Mesothelial cell of epicardium (in vitro differentiated cells): Measurements from ENCODE around the gene AFF1. TPM values are rescaled to one million over a fixed set of nuclear protein-coding genes. Genes with fewer than 3 reads are reported as not detected.

Source experiments
- DNase-seq, 2 experiments: peaks; one replicate each; pipeline ENCODE4 v3.0.0; 2021; ENCODE audit warnings: low spot score in 2 of 2; ENCODE audit not compliant: unreplicated experiment in 2 of 2
- H3K27ac Mint-ChIP-seq: 2 replicates; pipeline ENCODE4 v1.8.0; 2021; ENCODE audit warnings: mixed read lengths
- H3K27me3 Mint-ChIP-seq: 2 replicates; pipeline ENCODE4 v1.8.0; 2021; ENCODE audit warnings: low read depth, mixed read lengths
- H3K36me3 Mint-ChIP-seq: 2 replicates; pipeline ENCODE4 v1.8.0; 2021; ENCODE audit warnings: mixed read lengths
- H3K4me1 Mint-ChIP-seq: 2 replicates; pipeline ENCODE4 v1.8.0; 2021; ENCODE audit warnings: mixed read lengths
- H3K4me3 Mint-ChIP-seq: 2 replicates; pipeline ENCODE4 v1.8.0; 2021; ENCODE audit warnings: mild to moderate bottlenecking, moderate library complexity, mixed read lengths
- H3K9me3 Mint-ChIP-seq: 2 replicates; pipeline ENCODE4 v1.8.0; 2021; ENCODE audit warnings: mixed read lengths
- total RNA-seq: library from RNA; stranded (reverse); gene quantifications from 3 replicates; pipeline ENCODE4 v1.2.1, GENCODE V29; 2021
- TF ChIP-seq, protein P1 (sequence below): fragments of 200-600 bp; sonication (generic); IDR thresholded peaks from one replicate; pipeline ENCODE4 v1.5.0; 2021; ENCODE audit warnings: antibody characterized with exemption; ENCODE audit not compliant: unreplicated experiment

AFF1 gene
- total RNA-seq, 1 donor from 2014 or later: 18.2 TPM

DNA sequence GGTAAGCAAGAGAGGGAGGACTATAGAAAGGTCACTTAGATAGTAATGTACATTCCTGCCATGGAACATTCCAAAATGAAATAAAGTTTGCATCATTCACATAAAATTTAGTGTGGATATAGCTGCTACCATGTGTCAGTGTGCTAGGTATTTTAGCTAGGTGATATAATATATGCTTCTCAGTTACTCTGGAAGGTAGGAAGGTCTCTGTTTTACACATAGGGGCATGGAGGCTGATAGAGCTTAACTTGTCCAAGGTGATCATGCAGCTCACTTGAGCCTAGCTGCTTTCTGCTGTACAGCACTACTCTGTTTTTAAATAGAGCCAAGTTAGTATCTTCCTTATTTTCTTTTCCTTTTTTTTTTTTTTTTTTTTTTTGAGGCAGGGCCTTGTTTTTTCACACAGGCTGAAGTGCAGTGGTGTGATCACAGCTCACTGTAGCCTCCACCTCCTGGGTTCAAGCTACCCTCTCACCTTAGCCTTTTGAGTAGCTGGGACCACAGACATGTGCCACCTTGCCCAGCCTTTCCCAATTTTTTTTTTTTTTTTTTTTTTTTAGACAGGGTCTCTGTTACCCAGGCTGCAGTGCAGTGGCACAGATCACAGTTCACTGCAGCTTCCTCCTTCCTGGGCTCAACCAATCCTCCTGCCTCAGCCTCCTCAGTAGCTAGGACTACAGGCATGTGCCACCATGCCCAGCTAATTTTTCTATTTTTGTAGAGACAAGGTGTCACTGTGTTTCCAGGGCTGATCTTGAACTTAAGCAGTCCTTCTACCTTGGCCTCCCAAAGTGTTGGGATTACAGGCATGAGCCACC, 10.4 kb downstream of the AFF1 start:
- Mint-ChIP-seq H3K27ac (no peak overlapping the region), H3K27me3 (no peaks in the 10 kb centered on the region), H3K4me1 (peaks cover 21% of the 10 kb centered on the region), H3K4me3 (no peak overlapping the region), H3K36me3 (no peaks in the 10 kb centered on the region), H3K9me3 (no peaks in the 10 kb centered on the region)
- no peak for DNase-seq
- TF ChIP-seq, protein P1, sequence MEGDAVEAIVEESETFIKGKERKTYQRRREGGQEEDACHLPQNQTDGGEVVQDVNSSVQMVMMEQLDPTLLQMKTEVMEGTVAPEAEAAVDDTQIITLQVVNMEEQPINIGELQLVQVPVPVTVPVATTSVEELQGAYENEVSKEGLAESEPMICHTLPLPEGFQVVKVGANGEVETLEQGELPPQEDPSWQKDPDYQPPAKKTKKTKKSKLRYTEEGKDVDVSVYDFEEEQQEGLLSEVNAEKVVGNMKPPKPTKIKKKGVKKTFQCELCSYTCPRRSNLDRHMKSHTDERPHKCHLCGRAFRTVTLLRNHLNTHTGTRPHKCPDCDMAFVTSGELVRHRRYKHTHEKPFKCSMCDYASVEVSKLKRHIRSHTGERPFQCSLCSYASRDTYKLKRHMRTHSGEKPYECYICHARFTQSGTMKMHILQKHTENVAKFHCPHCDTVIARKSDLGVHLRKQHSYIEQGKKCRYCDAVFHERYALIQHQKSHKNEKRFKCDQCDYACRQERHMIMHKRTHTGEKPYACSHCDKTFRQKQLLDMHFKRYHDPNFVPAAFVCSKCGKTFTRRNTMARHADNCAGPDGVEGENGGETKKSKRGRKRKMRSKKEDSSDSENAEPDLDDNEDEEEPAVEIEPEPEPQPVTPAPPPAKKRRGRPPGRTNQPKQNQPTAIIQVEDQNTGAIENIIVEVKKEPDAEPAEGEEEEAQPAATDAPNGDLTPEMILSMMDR: no peak

DNA sequence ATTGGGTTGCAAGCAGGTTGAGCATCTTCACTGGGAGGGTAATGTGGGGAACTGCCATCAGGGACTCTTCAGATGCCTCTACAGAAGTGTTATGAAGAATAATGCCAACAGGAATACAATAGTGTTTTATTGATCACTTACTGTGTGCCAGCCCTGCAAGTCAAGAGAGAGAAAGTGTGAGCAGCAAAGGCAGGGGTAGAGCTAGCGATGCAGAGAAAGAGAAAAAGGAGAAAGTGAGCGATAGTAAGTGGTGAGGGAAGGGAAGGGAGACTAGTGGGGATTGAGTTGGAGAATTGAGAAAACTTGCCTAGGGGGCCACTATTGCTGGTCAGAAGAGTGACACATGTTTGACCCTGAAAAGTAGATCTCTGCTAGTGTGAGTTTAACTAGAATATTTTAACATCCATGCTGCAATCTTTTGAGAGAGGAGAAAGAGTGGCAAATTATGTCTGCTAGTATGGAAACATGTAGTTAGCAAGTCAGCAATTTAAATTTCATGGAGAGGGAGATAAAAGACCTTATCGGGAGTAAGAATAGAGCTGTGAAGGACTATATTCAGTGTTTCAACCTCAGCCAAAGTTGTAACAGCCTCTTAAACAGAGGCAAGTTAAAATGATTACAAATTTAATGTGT, 12.2 kb downstream of the AFF1 start:
- no peaks in the 10 kb centered on the region for H3K27me3 Mint-ChIP-seq
- H3K4me1 Mint-ChIP-seq: peaks cover 26% of the 10 kb centered on the region
- TF ChIP-seq, protein P1: no peak
- H3K36me3 Mint-ChIP-seq: no peaks in the 10 kb centered on the region
- no peak overlapping the region for H3K4me3 Mint-ChIP-seq
- peak overlapping the region; percentile 11 for H3K27ac Mint-ChIP-seq
- H3K9me3 Mint-ChIP-seq: no peaks in the 10 kb centered on the region
- DNase-seq: no peak

DNA sequence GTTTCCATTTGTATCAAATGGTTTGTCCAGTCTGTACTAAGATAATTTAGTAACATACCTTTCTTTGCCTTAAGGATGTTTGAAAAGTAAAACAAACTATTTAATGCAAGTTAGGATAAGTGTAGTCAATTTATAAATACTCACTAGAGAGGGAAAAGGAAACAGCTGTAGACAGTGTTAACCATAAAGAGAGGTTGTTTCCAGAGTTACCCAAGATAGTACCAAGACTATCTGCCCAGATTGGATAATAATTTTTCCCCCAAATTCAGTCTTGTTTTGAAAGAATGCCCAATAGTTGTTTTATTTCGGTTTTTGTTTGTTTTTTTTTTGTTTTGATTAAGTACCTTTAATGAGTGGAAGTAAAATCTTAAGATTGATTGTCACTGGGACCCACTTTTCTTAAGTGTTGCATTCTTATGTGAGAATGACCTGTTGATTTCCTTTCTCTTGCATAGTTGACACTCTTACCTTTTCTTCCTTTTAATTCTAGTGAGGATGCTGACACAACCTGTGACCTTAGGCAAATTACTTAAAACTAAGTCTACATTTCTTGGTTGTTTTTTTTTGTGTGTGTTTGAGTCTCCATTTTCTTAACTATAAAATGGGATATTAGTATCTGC, 12.8 kb downstream of the AFF1 start:
- Mint-ChIP-seq H3K27me3 (no peaks in the 10 kb centered on the region), H3K36me3 (no peaks in the 10 kb centered on the region), H3K9me3 (no peaks in the 10 kb centered on the region), H3K4me1 (peaks cover 26% of the 10 kb centered on the region), H3K27ac (no peak overlapping the region), H3K4me3 (no peak overlapping the region)
- DNase-seq: no peak
- TF ChIP-seq, protein P1: no peak

DNA sequence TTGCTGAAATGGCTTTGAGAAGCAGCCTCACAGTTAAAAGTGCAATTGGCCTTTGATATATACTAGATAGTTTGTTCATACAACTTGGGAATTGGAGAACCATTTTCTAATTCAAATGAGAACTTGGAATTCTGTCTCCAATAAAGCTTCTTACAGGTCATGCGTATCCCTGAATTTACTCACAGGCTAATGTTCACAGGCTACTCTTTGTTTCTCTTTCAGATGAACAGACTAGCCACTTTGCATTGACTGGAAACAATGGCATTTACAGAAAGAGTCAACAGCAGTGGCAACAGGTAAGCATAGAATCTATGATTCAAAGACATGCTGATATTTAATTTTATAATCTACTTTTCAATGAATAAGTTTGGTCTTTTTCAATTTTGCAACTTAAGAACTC, 13.5 kb downstream of the AFF1 start:
- Mint-ChIP-seq H3K27me3 (no peaks in the 10 kb centered on the region), H3K36me3 (no peaks in the 10 kb centered on the region), H3K4me1 (peaks cover 26% of the 10 kb centered on the region), H3K4me3 (no peak overlapping the region), H3K27ac (no peak overlapping the region), H3K9me3 (no peaks in the 10 kb centered on the region)
- TF ChIP-seq, protein P1: no peak
- no peak for DNase-seq

DNA sequence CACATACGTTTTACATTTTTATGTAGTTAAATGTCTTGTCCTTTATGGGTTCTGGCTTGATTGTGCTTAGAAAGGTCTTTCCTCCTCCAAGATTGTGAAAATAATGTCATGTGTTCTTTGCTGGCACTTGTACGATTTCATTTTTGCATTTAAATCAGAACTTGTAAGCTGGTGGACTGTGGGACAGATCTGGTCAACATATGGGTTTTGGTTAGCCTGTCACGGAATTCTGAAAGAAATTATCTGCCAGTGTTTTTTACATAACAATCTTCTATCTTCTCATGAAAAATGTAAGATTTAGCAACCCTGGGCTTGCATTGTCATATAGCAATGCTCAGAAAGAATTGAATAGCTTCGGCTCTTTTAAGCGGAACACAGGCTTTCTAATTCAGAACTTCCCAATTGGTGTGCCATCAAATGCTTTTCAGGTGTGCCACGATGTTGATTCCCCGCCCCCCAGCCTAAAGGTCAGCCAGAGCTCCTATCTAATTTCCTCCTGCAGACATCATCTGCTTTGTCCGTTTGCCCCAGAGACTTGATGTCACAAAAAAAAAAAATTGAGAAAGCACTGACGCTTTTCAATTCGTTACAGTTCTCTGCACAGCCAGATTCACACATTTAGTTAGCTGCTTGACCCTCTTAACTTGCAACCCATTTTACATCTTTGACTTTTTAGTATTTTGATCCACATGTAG, 16.2 kb downstream of the AFF1 start:
- no peak overlapping the region for H3K27ac Mint-ChIP-seq
- H3K4me1 Mint-ChIP-seq: peaks cover 26% of the 10 kb centered on the region
- H3K9me3 Mint-ChIP-seq: no peaks in the 10 kb centered on the region
- no peaks in the 10 kb centered on the region for H3K27me3 Mint-ChIP-seq
- TF ChIP-seq, protein P1: no peak
- H3K4me3 Mint-ChIP-seq: no peak overlapping the region
- no peaks in the 10 kb centered on the region for H3K36me3 Mint-ChIP-seq
- DNase-seq: no peak
